Amniotic stem cell (primary cell): ENCODE measurements around the gene SLC11A2.
"Not testable (repeated sequence)": the region's sequence is repeated elsewhere in the genome, so short reads cannot be mapped to it uniquely, and the experiment has no call there.

ENCODE experiments used
- DNase-seq: peaks from one replicate; lab custom pipeline; 2025; lab: John Stamatoyannopoulos, UW

SLC11A2 gene

DNA sequence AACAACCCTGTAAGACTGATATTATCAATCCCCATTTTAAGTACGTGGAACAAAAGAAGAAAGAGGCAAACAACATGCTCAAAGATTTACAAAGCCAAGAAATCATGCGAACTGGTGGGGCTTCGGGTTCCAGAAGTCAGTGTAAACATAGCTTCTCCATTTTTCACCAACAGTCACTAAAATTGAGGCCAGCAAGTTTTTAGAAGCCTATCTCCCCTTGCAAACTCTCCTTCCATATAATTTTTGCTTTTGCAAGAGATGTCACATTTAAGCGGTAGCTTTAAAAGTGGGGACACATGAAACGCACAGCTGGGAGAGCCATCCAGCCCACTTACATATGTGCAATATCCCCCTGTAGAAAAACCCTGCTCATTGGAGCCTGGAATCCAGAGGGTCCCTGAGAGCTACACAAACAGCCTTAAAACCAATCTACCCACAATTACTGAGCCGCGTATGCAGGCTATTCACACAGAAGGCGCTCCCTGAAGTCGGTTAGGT lies 797 bp downstream of the SLC11A2 start:
- no peak for DNase-seq

DNA sequence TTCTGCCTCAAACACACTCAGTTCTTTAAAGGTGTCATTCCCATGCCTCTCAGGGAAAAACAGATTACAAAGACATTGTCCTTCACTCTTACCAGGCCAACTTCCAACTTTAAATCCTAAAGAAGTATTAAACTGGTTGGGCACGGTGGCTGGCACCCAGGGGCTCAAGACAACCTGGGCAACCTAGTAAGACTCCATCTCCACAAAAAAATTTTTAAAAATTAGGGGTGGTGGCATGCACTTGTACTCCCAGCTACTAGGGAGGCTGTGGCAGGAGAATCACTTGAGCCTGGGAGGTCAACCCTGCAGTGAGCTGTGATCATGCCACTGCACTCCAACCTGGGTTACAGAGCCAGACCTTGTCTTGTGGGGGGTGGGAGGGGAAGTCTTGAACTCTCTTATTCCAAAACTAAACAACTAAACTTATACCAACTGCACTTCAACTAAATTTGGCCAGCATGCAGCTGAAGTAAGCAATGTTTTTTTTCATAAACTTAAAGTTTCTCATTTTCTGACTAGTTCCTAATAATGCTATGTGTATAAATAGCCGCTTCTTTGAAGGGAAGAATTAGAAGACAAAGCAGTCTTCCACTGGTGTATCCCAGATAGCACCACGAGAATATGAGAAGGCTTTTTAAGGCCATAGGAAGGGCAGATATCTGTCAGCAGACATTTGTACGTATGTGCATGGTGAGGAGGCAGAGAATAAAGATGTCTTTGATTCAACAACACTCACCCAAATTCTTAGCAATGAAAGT lies 2.4 kb downstream of the SLC11A2 start:
- no peak for DNase-seq

DNA sequence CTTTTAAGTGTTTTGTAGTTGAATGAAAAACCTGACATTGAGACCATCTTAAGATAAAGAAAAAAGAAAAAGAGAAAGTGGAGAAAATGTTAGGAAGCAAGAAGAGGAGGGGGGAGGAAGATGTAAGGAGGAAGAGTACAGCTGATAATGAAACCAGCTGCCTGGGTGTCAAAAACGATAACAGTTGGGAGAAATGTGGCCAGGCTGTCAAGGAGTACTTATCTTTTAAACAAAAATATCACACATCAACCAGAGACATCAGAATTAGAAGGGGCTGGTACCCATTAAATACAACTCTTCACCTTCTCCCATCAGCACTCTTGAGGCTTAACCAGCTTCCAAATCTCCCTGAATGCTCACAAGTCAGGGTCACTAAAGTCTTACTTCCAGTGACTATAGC lies 4.5 kb downstream of the SLC11A2 start:
- no peak for DNase-seq

DNA sequence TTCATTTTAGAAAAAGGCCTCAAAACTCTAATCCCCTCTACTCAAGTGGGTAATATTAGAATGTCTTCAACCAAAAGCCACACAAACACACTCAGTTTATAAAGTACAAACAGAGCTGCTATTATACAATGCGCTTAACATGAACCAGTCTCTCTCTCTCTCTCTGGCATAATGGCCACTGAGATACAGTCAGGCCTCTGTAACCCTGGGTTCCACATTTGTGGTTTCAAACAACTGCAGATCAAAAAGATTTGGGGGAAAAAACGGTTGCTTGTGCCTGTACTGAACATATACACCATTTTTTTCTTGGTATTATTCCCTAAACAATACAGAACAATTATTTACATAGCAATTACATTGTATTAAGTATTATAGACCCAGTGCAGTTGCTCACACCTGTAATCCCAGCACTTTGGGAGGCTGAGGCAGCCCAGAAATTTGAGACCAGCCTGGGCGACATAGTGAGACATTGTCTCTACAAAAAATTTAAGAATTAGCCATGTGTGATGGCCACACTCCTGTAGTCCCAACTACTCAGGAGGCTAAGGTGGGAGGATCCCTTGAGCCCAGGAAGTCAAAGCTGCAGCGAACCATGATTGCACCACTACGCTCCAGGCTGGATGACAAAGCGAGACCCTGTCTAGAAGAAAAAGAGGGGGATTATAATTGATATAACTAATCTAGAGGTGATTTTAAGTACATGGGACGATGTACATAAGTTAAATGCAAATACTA lies 5.6 kb downstream of the SLC11A2 start:
- DNase-seq: no peak

DNA sequence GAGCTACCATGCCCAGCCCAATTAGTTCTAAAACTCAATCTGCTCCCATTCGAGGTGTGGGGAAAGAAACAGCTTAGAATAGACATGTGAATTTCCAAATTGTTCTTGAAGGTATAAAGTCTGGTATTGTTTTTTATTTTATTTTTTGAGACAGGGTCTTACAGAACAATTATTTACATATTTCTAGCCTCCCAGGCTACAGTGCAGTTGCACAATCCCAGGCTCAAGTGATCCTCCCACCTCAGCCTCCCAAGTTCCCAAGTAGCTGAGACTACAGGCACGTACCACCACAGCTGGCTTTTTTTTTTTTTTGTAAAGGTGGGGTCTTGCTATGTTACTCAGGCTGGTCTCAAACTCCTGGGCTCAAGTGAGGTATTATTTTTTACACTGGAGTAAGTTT lies 6.3 kb downstream of the SLC11A2 start:
- DNase-seq: no peak

DNA sequence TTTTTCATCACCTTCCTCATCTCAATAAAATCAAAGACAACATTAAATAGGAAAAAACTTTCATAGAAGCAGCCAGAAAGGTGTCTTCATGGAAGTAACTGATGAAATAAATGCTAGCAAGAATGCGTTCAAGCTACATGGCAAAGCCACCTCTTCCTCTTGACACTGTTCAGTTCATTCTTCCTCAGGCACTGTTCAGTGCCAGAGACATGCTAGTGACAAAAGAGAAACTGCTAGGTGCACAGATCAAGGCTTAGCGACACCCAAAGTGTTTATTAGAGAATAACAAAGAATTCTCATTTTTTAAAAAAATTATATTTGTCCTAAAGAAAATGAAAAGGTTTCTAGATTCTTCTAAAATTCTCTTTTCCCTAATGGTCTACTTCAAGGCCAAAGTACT lies 7.2 kb downstream of the SLC11A2 start:
- no peak for DNase-seq

DNA sequence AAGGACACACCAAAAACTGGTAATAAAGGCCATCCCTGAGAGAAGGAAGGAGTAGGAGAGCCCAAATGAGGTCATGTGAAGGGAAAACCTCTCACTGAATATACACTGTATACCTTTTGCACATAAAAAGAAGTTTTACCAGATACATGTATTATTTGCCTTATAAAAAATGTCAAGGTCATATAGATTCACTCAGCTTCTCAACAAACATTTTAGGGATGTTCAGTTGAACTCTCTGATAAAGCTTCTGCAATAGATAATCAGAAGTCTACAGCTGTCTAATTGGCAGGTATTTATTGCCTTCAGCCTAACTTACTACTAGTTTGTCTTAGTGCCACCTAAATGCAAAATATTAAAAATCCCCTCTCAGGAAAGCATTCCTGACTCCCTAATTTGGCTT lies 8.7 kb downstream of the SLC11A2 start:
- DNase-seq: no peak

DNA sequence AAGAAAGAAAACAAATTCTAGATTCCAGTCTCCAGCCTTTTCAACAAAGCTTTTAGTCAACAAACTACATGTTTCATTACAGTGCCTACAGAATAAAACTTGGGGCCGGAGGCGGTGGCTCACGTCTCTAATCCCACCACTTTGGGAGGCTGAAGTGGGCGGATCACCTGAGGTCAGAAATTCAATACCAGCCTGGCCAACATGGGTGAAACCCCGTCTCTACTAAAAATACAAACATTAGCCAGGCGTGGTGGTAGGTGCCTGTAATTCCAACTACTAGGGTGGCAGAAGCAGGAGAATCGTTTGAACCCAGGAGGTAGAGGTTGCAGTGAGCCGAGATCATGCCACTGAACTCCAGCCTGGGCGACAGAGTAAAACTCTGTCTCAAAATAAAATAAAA lies 11.7 kb downstream of the SLC11A2 start:
- DNase-seq: not testable (repeated sequence)

DNA sequence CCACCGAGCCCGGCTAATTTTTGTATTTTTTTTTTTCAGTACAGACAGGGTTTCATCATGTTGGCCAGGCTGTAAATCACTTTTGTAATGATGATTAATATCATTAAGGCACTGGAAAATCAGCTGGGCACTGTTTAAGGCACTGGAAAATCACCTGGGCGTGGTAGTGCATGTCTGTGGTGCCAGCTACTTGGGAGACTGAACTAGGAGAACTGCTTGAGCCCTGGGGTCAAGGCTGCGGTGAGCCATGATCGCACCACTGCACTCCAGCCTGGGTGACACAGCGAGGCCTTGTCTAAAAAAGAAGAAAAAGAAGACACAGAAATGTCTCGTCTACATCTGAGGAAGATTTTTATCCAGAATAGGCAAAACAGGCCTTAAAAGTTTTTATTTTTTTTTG lies 12.7 kb downstream of the SLC11A2 start:
- no peak for DNase-seq

DNA sequence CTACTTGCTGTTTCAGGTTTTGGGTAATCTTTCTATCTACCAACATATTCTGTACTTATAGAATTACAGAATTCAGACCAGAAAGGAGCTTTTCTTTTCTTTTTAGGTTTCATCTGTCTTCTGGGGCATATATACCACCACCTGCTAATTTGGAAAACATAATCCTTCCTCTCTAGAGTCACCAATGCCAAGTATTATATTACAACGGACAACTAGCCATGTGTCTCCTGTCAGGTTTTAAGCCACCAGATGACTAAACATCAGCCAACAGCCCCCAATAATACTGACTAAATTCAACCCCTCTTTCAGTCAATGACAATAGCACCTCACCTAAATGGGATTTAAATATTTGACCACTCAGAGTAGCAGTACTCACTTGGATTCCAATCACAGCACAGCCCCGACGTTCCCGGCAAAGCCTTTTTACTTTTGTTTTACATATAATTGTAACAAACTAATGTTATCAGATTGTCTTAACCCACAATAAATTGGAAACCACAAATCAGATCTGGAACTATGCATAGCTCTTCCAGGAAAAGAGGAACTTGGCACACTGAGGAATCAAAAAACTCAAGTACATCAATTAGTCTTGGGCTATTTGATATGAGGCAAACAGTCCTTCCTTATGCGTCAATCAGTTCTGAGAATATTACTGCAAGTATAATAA lies 13.5 kb downstream of the SLC11A2 start:
- no peak for DNase-seq

DNA sequence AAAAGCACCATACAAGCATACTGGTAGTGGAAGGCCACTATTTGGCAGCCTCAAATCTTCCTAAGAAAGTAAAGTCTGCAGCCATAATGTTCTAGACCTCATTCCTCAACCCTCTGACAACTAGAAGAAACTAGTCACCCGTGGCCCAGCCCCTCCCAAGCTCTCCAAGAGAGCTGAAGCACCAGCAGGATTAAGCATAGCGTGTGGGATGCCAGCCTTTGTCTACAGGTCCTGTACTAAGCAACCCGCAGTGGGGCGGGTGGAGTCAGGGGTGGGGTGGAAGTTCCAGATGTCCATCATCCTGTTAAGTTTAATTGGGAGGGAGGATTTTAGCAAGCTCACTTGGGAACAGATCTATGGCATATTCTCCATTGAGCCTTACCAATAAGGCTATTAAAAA lies 14.2 kb downstream of the SLC11A2 start:
- DNase-seq: no peak

DNA sequence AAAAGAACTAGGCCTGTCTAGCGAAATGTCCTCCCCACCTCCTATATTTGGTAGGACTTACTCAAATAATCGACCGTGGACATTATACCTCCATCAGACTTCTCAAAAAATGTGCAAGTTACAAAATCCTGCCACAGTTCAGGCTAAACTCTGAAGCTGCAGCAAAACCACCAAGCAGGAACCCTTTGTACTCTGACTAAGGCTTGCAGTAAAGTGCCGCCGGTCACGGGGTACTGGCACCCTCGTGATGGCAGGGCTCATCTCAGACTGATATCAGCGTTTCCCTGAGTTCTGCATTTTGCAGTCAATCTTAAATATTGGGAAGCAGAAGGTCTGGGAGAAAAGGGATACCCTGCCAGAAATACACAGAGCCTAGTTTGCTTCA lies 17.1 kb downstream of the SLC11A2 start:
- no peak for DNase-seq

DNA sequence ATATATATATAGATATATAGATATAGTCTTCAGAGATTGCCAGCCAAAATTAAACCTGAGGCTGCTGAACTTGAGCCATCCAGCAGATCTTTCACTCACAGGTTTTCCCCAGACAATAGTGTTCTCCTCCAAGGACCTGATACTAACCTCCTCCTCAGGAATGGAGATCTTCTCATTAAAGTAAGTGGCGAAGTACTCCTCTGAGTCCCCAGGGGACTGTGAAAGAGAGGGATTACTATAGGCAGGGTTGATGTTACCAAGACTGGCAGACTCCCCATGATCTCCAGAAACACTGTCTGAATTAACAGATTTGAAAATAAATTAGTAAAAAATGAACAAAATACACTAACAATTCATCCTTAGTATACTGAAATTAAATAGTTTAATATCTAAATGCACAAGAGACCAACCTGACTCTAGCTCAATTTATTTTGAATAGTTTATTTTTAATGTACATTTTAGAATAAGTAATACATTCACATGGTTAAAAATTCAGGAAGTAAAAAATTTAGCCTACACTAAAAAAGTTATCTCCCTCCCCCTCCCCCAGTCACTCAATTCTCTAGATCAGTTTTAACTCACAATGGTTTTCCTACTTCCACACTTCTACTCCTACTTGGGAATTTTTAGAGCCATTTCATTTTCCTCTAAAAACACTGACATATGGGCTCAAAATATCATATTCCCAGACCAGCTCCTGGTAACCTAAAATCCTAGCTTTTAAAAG lies 17.7 kb downstream of the SLC11A2 start:
- no peak for DNase-seq

DNA sequence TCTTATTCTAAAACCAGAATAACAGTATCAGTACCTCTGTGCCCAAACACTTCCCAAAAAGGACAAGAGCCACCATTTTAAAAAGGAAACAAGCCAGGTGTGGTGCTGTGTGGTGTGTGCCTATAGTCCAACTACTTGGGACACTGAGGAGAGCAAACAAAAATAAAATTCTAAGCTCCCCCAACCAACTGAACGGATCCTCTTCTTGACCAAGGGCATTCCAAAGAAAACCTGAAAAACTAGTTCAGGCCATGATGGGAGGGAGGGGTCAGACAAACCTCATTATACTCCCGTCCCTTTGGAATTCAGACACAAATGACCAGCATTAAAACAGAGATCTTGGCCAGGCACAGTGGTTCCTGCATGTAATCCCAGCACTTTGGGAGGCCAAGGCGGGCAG lies 20.5 kb downstream of the SLC11A2 start:
- DNase-seq: no peak

DNA sequence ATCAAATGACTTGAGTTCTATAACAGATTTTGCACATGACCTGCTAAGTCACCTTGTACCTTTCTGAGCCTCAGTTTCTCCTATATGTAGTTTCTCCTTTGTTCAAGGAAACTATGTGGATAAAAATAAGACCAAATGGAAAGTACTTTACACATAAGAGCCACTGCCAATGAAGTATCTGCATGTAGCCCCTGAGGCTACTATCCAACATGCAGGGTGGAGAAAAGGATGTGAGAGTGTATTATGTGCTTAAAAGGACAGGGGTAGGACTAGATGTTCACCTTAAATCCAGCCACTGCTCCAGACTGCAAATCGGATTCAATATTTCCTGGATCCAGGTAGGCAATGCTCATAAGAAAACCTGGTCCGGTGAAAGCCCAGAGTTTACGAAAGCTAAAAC lies 21.2 kb downstream of the SLC11A2 start:
- no peak for DNase-seq

DNA sequence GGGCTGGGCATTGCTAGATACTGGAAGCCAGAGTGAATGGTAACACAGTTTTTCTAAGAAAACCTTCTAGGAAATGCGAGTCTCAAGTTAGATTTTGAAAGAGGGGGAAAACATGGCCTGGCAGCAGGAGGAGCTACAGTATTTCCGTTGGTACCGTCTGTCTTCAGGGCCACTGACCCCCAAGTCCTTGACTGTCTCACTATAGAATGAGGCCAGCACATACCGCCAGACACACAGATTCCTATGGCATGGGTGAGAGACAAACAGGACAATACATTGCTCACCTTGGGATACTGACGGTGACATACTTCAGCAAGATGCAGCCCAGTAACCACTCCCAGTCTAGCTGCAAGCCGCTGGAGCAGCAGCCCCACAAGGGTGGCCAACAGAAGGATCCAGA lies 21.7 kb downstream of the SLC11A2 start:
- no peak for DNase-seq

DNA sequence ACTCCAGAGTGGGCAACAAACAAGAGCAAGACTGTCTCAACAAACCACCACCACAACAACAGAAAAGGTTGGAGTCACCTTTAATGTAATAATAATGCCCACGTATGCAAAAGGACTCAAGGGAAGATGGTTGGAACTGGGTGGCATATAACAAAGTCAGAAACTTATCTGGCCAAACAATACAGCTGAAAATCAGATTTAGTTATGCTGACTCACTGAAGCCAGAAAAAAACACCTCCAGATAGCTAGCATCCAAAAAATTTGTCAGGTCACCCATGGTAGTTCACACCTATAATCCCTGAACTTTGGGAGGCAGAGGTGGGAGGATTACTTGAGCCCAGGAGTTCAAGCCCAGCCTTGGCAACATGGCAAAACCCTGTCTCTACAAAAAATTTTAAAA lies 24.4 kb downstream of the SLC11A2 start:
- DNase-seq: no peak

DNA sequence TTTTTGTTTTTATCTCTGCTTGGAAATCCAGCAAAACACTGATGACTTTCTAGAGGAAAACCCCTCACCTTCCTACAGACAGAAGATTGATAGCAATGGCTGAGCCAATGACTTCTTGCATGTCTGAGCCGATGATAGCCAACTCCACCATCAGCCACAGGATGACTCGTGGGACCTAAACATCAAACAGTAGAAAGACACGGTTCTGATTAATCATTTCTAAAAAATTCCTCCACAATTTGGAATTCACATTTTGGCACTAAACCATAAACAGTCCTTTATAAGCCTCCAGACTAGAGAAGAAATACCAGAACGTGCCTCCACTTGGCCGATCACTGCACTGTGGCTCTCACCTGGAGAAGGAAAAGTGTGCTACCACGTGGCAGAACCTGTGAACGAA lies 25.9 kb downstream of the SLC11A2 start:
- peak; percentile 34 for DNase-seq

DNA sequence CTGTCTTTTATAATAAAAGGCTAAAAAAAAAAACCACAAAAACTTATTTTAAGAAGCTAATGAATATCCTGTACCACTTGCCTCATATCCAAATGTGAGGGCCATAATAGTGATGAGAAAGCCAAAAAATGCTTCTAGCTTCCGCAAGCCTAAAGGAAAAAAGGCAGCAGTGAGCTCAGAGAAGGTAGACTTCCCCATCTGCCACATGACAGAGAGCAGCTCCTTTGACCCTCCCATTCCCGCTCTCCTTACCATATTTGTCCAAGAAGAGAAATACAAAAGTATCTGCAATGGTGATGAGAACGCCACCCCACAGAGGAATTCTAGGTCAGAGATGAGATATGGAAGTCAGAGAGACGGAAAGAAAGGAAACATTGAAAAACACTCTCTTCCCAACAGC lies 27.1 kb downstream of the SLC11A2 start:
- no peak for DNase-seq

DNA sequence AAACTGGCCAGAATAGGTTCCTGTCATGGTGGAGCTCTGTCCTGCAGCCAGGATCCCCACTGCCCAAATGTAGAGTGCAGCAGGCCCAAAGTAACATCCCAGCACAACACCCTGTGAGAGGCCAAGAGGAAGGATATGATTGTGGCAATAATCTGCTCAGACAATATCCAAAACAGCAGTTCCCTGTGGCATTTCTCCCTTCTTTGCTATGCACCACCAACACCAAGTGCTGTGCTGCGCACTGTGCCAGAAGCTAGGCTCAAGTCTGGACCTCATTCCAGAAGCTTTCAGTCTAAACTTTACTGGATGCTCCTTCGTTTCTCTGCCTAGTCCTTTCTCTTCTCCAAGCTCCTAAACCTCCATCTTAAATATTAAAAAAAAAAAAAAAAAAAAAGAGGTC lies 33.4 kb downstream of the SLC11A2 start:
- no peak for DNase-seq

DNA sequence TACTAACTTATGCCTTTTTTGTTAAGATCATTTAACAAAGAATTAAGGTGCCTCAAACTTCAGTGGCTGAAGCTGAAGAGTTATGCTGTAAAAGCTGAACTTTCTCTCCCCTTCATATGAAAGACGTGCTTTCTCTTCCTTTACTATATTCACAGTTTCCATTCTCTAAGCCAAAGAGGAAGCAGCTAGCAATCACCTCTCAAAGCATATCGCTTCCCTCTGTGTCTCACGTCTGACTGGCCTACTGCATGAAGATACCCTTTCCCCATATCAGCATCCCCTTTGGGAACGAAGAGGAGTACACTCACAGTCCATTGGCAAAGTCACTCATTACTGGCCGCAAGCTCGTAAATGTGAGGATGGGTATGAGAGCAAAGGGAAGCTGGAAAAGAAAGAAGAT lies 34.9 kb downstream of the SLC11A2 start:
- no peak for DNase-seq

DNA sequence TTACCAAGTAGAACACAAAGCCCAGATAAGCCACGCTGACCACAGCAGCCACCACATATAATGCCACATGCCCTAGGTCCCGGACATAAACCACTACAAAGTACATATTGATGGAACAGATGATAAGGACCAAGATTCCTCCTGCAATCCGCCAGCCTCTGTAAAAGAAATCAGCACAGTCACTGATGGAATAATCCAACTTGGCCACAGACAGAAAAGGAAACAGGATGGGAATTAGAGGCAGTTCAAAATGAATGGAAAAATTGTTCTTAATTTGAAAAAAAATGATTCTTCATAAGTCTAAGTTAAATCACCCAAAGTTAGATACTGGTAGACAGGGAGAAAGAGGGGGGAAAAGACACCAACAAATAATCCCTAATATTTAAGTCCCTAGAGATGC lies 35.4 kb downstream of the SLC11A2 start:
- DNase-seq: no peak
